Pancreas (tissue), 10 donors: ENCODE results near the gene WWP2. TPM values are rescaled to one million over a fixed set of nuclear protein-coding genes. Genes with fewer than 3 reads are reported as not detected.
A peak's percentile ranks its signal among the peaks of the same experiment; 100 is the strongest.
"Not testable (repeated sequence)": the region's sequence is repeated elsewhere in the genome, so short reads cannot be mapped to it uniquely, and the experiment has no call there.

Source experiments
- ATAC-seq, 4 donors: fragments of 200-7000 bp; cut with Tn5 transposase; one replicate each; pipeline versions ENCODE4 v1.8.0 to v1.9.1; 2020; ENCODE audit warnings: mild to moderate bottlenecking in 4 of 4, moderate library complexity in 4 of 4
- DNase-seq, 6 donors: peaks; one replicate each; pipeline ENCODE4 v3.0.0-alpha.2; 2020
- FAIRE-seq: peaks from 2 replicates; lab custom pipeline; 2012; peaks lifted over from hg19 to GRCh38; lab: Jason Lieb, UNC
- H3K27ac ChIP-seq, 4 donors: fragments of 200-600 bp; sonication (generic); 1 replicate in 3 of 4; 2 replicates in 1 of 4; pipeline versions ENCODE4 v1.5.0 to v1.8.0; 2020
- H3K27me3 ChIP-seq, 4 donors: fragments of 200-600 bp; one replicate each; pipeline ENCODE4 v1.8.0; 2021
- H3K36me3 ChIP-seq, 3 donors: fragments of 200-600 bp; sonication (generic) in 1 of 3; one replicate each; pipeline versions ENCODE4 v1.5.0 to v1.8.0; 2020 to 2021
- H3K4me1 ChIP-seq, 3 donors: fragments of 200-600 bp; one replicate each; pipeline ENCODE4 v1.8.0; 2021
- H3K4me3 ChIP-seq, 4 donors: fragments of 200-600 bp; sonication (generic) in 2 of 4; one replicate each; pipeline versions ENCODE4 v1.5.0 to v1.8.0; 2020 to 2021
- H3K9me3 ChIP-seq, 4 donors: fragments of 200-600 bp; one replicate each; pipeline ENCODE4 v1.8.0; 2021
- WGBS, 2 donors: extraction: QIAGEN DNeasy Blood & Tissue Kit; methylation state at CpG; one replicate each; pipeline ENCODE4 v1.1.7; 2013; 5-methylcytosine and 5-hydroxymethylcytosine counted together
- intact Hi-C, 3 donors: fragments of 100-400 bp; cut with DNase I; formaldehyde crosslinking; loops; one replicate each; pipeline versions ENCODE4 v1.11.1 to v1.14.2; 2022
- polyA plus RNA-seq, 2 donors: library from polyadenylated mRNA; stranded (reverse); fragments of 200-250 nt; gene quantifications; one replicate each; pipeline ENCODE4 v1.2.3, GENCODE V29; 2013
- total RNA-seq, 6 donors: library from RNA; stranded (reverse); fragmentation: NEBNext Ultra II Directional in 4 of 6; extraction: Animal tissue kit (Norgen Biotek cat#: 25700) in 4 of 6; gene quantifications; one replicate each; pipeline versions ENCODE4 v1.2.1 to v1.2.4, GENCODE V29; 2021 to 2023
- TF ChIP-seq, protein P1 (sequence below), 4 donors: fragments of 200-600 bp; sonication (generic) in 3 of 4; IDR thresholded peaks; one replicate each; pipeline versions ENCODE4 v1.5.0 to v1.8.0; 2021; ENCODE audit warnings: antibody characterized with exemption in 4 of 4
- donor health status: healthy with polysubstance abuse.
- donor health status: DM: no; HTN: no; CAD: no; lungs with moderate emphysema.
- donor health status: DM: no; HTN: no; CAD: no.
- donor health status: control.
- donor health status: control.
- donor health status: Bipolar disorder and iron deficiency.
- donor health status: DM: yes; HTN: yes; CAD: no.
- donor health status: DM: no; HTN: no; CAD: no.
- donor health status: DM: no; HTN: no; CAD: no.
- donor health status: DM: yes; HTN: yes; CAD: no.

The WWP2 gene
- total and polyA plus RNA-seq, 8 donors: 27.4 to 50.4 (median 35.4) TPM

- peak; percentile 95 to 100 (median 98) for DNase-seq
- Histone ChIP-seq H3K27ac (peak within 1 kb of the TSS; percentile 34 to 72 (median 42)), H3K27me3 (no peaks in the 10 kb centered on the region), H3K4me1 (peaks cover 0 to 5% (median 0%) of the 10 kb centered on the region in 3 donors), H3K9me3 (no peaks in the 10 kb centered on the region), H3K36me3 (peaks cover 0 to 15% (median 5%) of the 10 kb centered on the region in 3 donors), H3K4me3 (peak within 1 kb of the TSS; percentile 71 to 89 (median 72))
- WGBS, 2 donors: 0 to 1% methylated on average over 58 of the region's 58 CpGs
- ATAC-seq: peak; percentile 98 to 99 (median 98)
- intact Hi-C loops: loop anchor here in 2 of 3 donors (10.0 kb wide), 2 partner anchors 50 to 360 kb away; no protein-coding TSS in a partner anchor
- TF ChIP-seq, protein P1, sequence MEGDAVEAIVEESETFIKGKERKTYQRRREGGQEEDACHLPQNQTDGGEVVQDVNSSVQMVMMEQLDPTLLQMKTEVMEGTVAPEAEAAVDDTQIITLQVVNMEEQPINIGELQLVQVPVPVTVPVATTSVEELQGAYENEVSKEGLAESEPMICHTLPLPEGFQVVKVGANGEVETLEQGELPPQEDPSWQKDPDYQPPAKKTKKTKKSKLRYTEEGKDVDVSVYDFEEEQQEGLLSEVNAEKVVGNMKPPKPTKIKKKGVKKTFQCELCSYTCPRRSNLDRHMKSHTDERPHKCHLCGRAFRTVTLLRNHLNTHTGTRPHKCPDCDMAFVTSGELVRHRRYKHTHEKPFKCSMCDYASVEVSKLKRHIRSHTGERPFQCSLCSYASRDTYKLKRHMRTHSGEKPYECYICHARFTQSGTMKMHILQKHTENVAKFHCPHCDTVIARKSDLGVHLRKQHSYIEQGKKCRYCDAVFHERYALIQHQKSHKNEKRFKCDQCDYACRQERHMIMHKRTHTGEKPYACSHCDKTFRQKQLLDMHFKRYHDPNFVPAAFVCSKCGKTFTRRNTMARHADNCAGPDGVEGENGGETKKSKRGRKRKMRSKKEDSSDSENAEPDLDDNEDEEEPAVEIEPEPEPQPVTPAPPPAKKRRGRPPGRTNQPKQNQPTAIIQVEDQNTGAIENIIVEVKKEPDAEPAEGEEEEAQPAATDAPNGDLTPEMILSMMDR (IDR thresholded peaks at IDR 0.05): peak; percentile 91 to 97 (median 95)
- no peak for FAIRE-seq
Observed at GRCh38 chr16:69754469-69755310, 7.4 kb upstream of the WWP2 start, which contains the start of gene NOB1. TSS of gene NOB1 (minus strand) at chr16:69754926. CDS start at chr16:69754910, 16 bp downstream.

- Histone ChIP-seq H3K4me1 (peaks cover 3 to 8% (median 4%) of the 10 kb centered on the region in 3 donors), H3K9me3 (no peaks in the 10 kb centered on the region), H3K4me3 (no peak overlapping the region), H3K27ac (no peak overlapping the region), H3K36me3 (peaks cover 0 to 3% (median 0%) of the 10 kb centered on the region in 3 donors), H3K27me3 (no peaks in the 10 kb centered on the region)
- WGBS, 2 donors: 84 to 94% methylated on average over 10 of the region's 10 CpGs
- TF ChIP-seq, protein P1 (IDR thresholded peaks at IDR 0.05): no peak
- intact Hi-C loops: loop anchor here in 2 of 3 donors (10.0 kb wide), 2 partner anchors 52 to 362 kb away; no protein-coding TSS in a partner anchor
- FAIRE-seq (no peak), DNase-seq (no peak), ATAC-seq (no peak)
Observed at GRCh38 chr16:69756705-69757104, 5.4 kb upstream of the WWP2 start.

DNA sequence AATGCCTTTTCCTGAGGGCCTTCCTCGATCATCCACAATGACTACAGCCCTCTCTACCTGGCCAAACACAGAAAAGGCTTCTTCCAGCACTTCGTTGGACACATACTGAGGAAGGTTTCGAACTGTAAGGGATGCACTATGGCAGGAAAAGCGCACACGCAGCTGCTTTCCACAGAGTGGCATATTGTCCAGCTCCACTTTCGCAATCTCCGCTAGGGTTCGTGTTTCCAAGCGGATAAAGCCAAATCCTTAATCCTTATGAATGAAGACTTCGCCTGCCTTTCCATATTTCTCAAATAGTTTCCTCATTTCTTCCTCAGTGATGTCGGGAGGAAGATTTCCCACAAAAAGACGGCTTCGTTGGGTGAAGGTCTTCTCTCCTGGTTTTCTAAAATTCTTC is 4.8 kb upstream of the WWP2 start:
- intact Hi-C loops: loop anchor here in 2 of 3 donors (10.0 kb wide), 2 partner anchors 53 to 363 kb away; no protein-coding TSS in a partner anchor
- not testable (repeated sequence) for H3K27me3 ChIP-seq

DNA sequence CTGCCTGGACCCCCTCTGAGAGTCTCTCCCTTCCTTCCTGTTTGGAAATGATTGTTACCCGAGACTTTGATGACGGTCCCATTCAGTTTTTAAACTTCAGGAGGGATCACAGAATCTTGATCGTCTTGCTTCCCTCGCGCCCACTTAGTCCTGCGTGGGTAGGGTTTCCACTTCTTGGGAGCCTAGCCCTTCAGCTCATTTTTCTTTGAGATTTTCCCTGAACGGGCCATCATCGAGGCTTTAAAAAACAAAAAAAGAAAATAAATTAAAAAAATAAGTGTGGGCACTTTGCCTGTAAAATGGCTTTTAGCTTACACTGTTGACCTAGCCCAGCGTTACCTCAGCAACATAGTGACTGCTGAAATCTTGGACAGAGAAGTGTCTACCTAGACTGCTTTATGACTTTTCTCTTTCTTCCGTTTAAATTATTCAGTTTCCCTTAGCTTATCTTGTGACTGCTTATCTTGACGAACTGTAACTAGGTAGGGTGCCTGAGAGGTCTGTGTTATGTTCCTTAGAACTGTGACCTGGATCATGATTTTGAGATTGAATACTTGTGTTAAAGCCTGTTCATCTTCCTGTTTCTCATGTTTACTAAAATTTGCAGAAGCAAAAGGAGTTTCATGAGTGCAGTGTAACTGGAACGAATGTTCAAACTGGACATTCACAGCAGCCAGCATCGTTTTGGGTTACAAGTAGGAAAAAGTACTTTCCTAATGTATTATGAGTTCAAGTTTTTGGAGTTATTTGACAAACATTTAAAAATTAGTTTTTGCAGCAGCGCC is 874 bp downstream of the WWP2 start:
- intact Hi-C loops: no loop called here
- FAIRE-seq (no peak), ATAC-seq (peak; percentile 36 to 69 (median 64)), DNase-seq (no peak)
- Histone ChIP-seq H3K27me3 (no peaks in the 10 kb centered on the region), H3K4me1 (peaks cover 6 to 19% (median 13%) of the 10 kb centered on the region in 3 donors), H3K36me3 (no peaks in the 10 kb centered on the region), H3K4me3 (peak overlapping the region; percentile 52 to 90 (median 74)), H3K27ac (peak overlapping the region; percentile 64 to 93 (median 84)), H3K9me3 (no peaks in the 10 kb centered on the region)
- TF ChIP-seq, protein P1 (IDR thresholded peaks at IDR 0.05): no peak
- WGBS, 2 donors: 1 to 3% methylated on average over 14 of the region's 14 CpGs

More for the DNA sequence above, 4.8 kb upstream of the WWP2 start:
- not testable (repeated sequence) for H3K9me3 ChIP-seq, ATAC-seq, H3K36me3 ChIP-seq, FAIRE-seq, H3K4me3 ChIP-seq, H3K27ac ChIP-seq
- peak in 1 of 6 donors; percentile 16 for DNase-seq
- peaks cover 5 to 11% (median 6%) of the 10 kb centered on the region in 3 donors for H3K4me1 ChIP-seq
- WGBS, 2 donors: 77 to 82% methylated on average over 13 of the region's 13 CpGs

DNA sequence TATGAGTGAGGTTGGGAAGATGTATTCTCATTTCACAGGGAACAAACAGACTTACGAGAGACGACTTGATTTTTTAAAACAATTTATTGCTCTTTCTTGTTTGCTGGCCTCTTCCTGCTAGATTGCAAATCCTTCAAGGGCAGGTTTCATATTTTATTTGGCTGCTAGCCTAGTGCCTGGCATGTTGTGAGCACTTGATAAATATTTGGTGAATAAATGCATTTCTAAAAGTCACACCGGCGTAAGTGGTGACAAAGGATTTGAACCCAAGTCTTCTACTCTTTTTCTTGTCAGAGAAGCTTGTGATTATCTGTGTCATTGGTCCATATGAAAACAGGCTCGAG is 1.4 kb downstream of the WWP2 start:
- H3K4me3 ChIP-seq: peak overlapping the region in 3 of 4 donors; percentile 52 to 90 (median 86)
- peaks cover 6 to 19% (median 13%) of the 10 kb centered on the region in 3 donors for H3K4me1 ChIP-seq
- DNase-seq (peak in 2 of 6 donors; percentile 45 to 49), FAIRE-seq (no peak), ATAC-seq (peak; percentile 13 to 49 (median 36))
- 10 to 11% methylated on average over 5 of the region's 5 CpGs for WGBS, 2 donors
- intact Hi-C loops: no loop called here
- peak overlapping the region; percentile 64 to 93 (median 84) for H3K27ac ChIP-seq
- TF ChIP-seq, protein P1 (IDR thresholded peaks at IDR 0.05): no peak
- H3K36me3 ChIP-seq: no peaks in the 10 kb centered on the region
- no peaks in the 10 kb centered on the region for H3K9me3 ChIP-seq
- no peaks in the 10 kb centered on the region for H3K27me3 ChIP-seq
